IMR-90 (cell line): ENCODE measurements around the gene CSHL1. TPM values are rescaled to one million over a fixed set of nuclear protein-coding genes. Genes with fewer than 3 reads are reported as not detected.
A peak's percentile ranks its signal among the peaks of the same experiment; 100 is the strongest.
"Not testable (repeated sequence)": the region's sequence is repeated elsewhere in the genome, so short reads cannot be mapped to it uniquely, and the experiment has no call there.

Experiments
- ATAC-seq: fragments of 200-7000 bp; cut with Tn5 transposase; 2 replicates; pipeline ENCODE4 v1.9.1; 2020; ENCODE audit warnings: low read depth, mild to moderate bottlenecking, moderate library complexity
- BruUV-seq: library from RNA; stranded (reverse); fragments of 400-500 nt; replicated peaks from 2 replicates; lab custom pipeline; 2021; lab: Mats Ljungman, UMichigan
- CTCF ChIA-PET: fragments of 300-600 bp; formaldehyde crosslinking; extraction: SDS; loops from one replicate; lab custom pipeline; 2021; ENCODE audit warnings: antibody characterized with exemption; lab: Yijun Ruan, JAX
- POLR2A ChIA-PET: fragments of 300-600 bp; sonication (Branson Sonifier 250); formaldehyde crosslinking; loops from one replicate; lab custom pipeline; 2022; ENCODE audit warnings: antibody characterized with exemption; ENCODE audit not compliant: unreplicated experiment; lab: Charles Lee
- DNase-seq: peaks from one replicate; pipeline ENCODE4 v3.0.0; 2013
- H2AFZ ChIP-seq: replicated peaks from 2 replicates; pipeline ENCODE3; 2013; ENCODE audit warnings: low read length, mild to moderate bottlenecking; ENCODE audit not compliant: poor library complexity
- H2AK5ac ChIP-seq: 2 replicates; pipeline ENCODE4 v1.6.1; 2013; ENCODE audit warnings: low read depth, low read length, inconsistent platforms
- H2AK9ac ChIP-seq: replicated peaks from 2 replicates; pipeline ENCODE3; 2013; ENCODE audit warnings: mild to moderate bottlenecking, low read depth, low read length, moderate library complexity; ENCODE audit not compliant: poor library complexity
- H2BK120ac ChIP-seq: 2 replicates; pipeline ENCODE4 v1.6.1; 2013; ENCODE audit warnings: low read depth, low read length, inconsistent platforms
- H2BK15ac ChIP-seq: 3 replicates; pipeline ENCODE4 v1.6.1; 2013; ENCODE audit warnings: low read depth, low read length, inconsistent platforms
- H2BK20ac ChIP-seq: 2 replicates; pipeline ENCODE4 v1.6.1; 2013; ENCODE audit warnings: low read depth, mild to moderate bottlenecking, inconsistent platforms, low read length, moderate library complexity
- H2BK5ac ChIP-seq: 2 replicates; pipeline ENCODE4 v1.6.1; 2013; ENCODE audit warnings: mild to moderate bottlenecking, low read depth, low read length, inconsistent platforms; ENCODE audit not compliant: poor library complexity, severe bottlenecking
- H3K14ac ChIP-seq: replicated peaks from 2 replicates; pipeline ENCODE4 v1.6.1; 2013; ENCODE audit warnings: low read depth, low read length, inconsistent platforms
- H3K18ac ChIP-seq: 2 replicates; pipeline ENCODE4 v1.6.1; 2013; ENCODE audit warnings: low read depth, low read length, control low read depth
- H3K23ac ChIP-seq: 2 replicates; pipeline ENCODE4 v1.6.1; 2013; ENCODE audit warnings: low read depth, low read length, inconsistent platforms
- H3K27ac ChIP-seq: 2 replicates; pipeline ENCODE4 v1.5.1; 2013; ENCODE audit warnings: mild to moderate bottlenecking, control low read depth, low read length; ENCODE audit not compliant: insufficient read depth
- H3K27me3 ChIP-seq: 2 replicates; pipeline ENCODE4 v1.6.1; 2013; ENCODE audit warnings: low read length; ENCODE audit not compliant: control insufficient read depth, insufficient read depth
- H3K36me3 ChIP-seq: 2 replicates; pipeline ENCODE4 v1.6.1; 2013; ENCODE audit warnings: low read length, mixed read lengths; ENCODE audit not compliant: control insufficient read depth, insufficient read depth
- H3K4ac ChIP-seq: 2 replicates; pipeline ENCODE4 v1.6.1; 2013; ENCODE audit warnings: low read depth, low read length, inconsistent platforms
- H3K4me1 ChIP-seq: 2 replicates; pipeline ENCODE4 v1.6.1; 2013; ENCODE audit warnings: low read length, mixed read lengths; ENCODE audit not compliant: control insufficient read depth, insufficient read depth
- H3K4me2 ChIP-seq: 2 replicates; pipeline ENCODE4 v1.6.1; 2013; ENCODE audit warnings: low read depth, mild to moderate bottlenecking, control low read depth, low read length, moderate library complexity
- H3K4me3 ChIP-seq: 2 replicates; pipeline ENCODE4 v1.5.1; 2013; ENCODE audit warnings: low read depth, mild to moderate bottlenecking, control low read depth, low read length, moderate library complexity; ENCODE audit not compliant: insufficient read depth
- H3K56ac ChIP-seq: 2 replicates; pipeline ENCODE4 v1.6.1; 2013; ENCODE audit warnings: low read length, inconsistent platforms; ENCODE audit not compliant: insufficient read depth; ENCODE audit errors: extremely low read depth
- H3K79me1 ChIP-seq, 2 experiments: 2 replicates each; pipeline ENCODE4 v1.6.1; 2013; ENCODE audit warnings: low read length in 2 of 2, inconsistent platforms in 1 of 2, low read depth in 1 of 2
- H3K9ac ChIP-seq: 2 replicates; pipeline ENCODE4 v1.6.1; 2013; ENCODE audit warnings: low read depth, low read length, control low read depth
- H3K9me1 ChIP-seq: 2 replicates; pipeline ENCODE4 v1.6.1; 2013; ENCODE audit warnings: low read length, inconsistent platforms; ENCODE audit not compliant: insufficient read depth
- H3K9me3 ChIP-seq: 2 replicates; pipeline ENCODE4 v1.6.1; 2013; ENCODE audit warnings: low read length; ENCODE audit not compliant: control insufficient read depth, insufficient read depth
- H4K20me1 ChIP-seq: 2 replicates; pipeline ENCODE4 v1.6.1; 2013; ENCODE audit warnings: low read length, inconsistent platforms; ENCODE audit not compliant: insufficient read depth
- H4K5ac ChIP-seq: 2 replicates; pipeline ENCODE4 v1.6.1; 2013; ENCODE audit warnings: mild to moderate bottlenecking, low read depth, low read length, control low read depth
- H4K8ac ChIP-seq, 2 experiments: 2 replicates each; pipeline ENCODE4 v1.6.1; 2013; ENCODE audit warnings: low read depth in 2 of 2, low read length in 2 of 2, control low read depth in 1 of 2, inconsistent platforms in 1 of 2
- H4K91ac ChIP-seq: 2 replicates; pipeline ENCODE4 v1.6.1; 2013; ENCODE audit warnings: low read depth, low read length, inconsistent platforms; ENCODE audit not compliant: insufficient read depth
- WGBS, 2 experiments: methylation state at CpG; one replicate each; pipeline versions ENCODE4 v1.1.5 to v1.1.7; 2013; ENCODE audit warnings: missing lambda C conversion rate in 2 of 2; ENCODE audit not compliant: insufficient read length in 1 of 2; ENCODE audit errors: extremely low coverage in 2 of 2; 5-methylcytosine and 5-hydroxymethylcytosine counted together
- dilution Hi-C: fragments of 300-500 bp; cut with HindIII; formaldehyde crosslinking; loops from one replicate; pipeline ENCODE4 v1.14.3; 2018; ENCODE audit warnings: low sequenced_read_pairs; ENCODE audit not compliant: unreplicated experiment
- in situ Hi-C: fragments of 300-500 bp; cut with MboI; formaldehyde crosslinking; loops from 3 replicates; pipeline ENCODE4 v1.14.3; 2019; ENCODE audit warnings: low sequenced_read_pairs, inconsistent platforms, mixed read lengths
- intact Hi-C: fragments of 100-400 bp; cut with micrococcal nuclease; formaldehyde crosslinking; loops from 2 replicates; pipeline ENCODE4 v1.10.0; 2022
- polyA plus RNA-seq, 3 experiments: library from polyadenylated mRNA; depleted of rRNA; stranded (reverse); fragments of >200 nt; gene quantifications; 2 replicates each; pipeline ENCODE4 v1.2.3, GENCODE V29; 2012; ENCODE audit warnings: low replicate concordance in 1 of 3
- total RNA-seq: library from RNA; depleted of rRNA; stranded (reverse); fragments of >200 nt; gene quantifications from 2 replicates; pipeline ENCODE4 v1.2.3, GENCODE V29; 2012

CSHL1 gene
- total and polyA plus RNA-seq, 2 of the 4 experiments (the other 2 are of a cell fraction), result not detected

DNA sequence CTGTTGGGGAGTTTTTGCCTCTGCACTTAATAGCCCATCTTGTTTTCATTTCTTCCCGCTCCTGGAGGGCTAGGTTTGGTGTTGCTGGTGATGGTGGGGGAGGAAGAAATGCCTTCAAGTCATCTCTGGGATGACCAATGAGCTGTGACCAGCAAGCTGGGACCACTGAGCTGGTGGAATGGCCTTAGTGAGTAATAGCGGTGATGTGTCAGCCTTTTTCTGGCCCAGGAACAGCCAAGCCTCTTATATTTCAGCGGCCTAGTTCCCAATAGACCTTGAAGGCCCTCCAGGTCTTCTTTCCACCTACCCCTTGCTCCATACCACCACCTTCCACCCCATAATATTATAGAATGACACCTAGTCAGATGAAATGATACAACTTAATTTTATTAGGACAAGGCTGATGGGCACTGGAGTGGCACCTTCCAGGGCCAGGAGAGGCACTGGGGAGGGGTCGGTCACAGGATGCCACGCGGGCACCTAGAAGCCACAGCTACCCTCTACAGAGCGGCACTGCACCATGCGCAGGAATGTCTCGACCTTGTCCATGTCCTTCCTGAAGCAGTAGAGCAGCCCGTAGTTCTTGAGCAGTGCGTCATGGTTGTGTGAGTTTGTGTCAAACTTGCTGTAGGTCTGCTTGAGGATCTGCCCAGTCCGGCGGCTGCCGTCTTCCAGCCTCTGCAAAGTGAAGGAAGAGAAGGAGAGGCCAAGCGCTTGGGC lies 39.3 kb downstream of the CSHL1 start:
- H3K23ac ChIP-seq, dilution Hi-C loops, ATAC-seq, H2AK9ac ChIP-seq, H2BK120ac ChIP-seq, H2BK15ac ChIP-seq, H3K9ac ChIP-seq, H2BK20ac ChIP-seq, in situ Hi-C loops, H3K36me3 ChIP-seq, H4K20me1 ChIP-seq, H3K14ac ChIP-seq, H3K4me3 ChIP-seq, H2AFZ ChIP-seq, BruUV-seq, H4K91ac ChIP-seq, POLR2A ChIA-PET, H4K5ac ChIP-seq, H3K56ac ChIP-seq, H3K9me3 ChIP-seq, H3K4me1 ChIP-seq, H3K9me1 ChIP-seq, H2AK5ac ChIP-seq, intact Hi-C loops, H3K18ac ChIP-seq, CTCF ChIA-PET, H4K8ac ChIP-seq, H3K27ac ChIP-seq, H2BK5ac ChIP-seq, H3K4ac ChIP-seq, H3K4me2 ChIP-seq, H3K79me1 ChIP-seq: not testable (repeated sequence)
- WGBS, 2 experiments, result no CpG with 5 or more reads among the region's 15 CpGs
- peaks cover 10% of the 10 kb centered on the region for H3K27me3 ChIP-seq
- DNase-seq, result peak; percentile 23

DNA sequence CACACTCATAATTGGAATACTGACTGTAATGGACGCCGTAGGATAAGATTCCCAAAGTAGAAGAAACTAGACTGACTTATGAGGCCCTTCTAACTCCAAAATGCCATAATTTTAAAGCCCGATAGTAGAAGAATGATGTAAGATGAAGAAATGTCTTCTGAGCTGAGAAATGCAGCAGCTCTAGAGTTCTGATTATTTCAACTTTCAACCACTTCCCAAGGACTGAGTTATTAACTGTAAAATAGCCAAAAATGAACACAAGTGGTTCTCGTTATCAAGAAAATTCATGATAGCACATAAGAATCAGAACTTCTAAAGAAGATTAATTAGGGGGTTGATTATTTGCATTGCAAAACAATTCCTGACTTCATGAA lies 40.8 kb downstream of the CSHL1 start:
- dilution Hi-C loops, H3K79me1 ChIP-seq, BruUV-seq, H3K9ac ChIP-seq, H3K23ac ChIP-seq, H3K27me3 ChIP-seq, H2AFZ ChIP-seq, H2AK5ac ChIP-seq, ATAC-seq, H4K20me1 ChIP-seq, H2AK9ac ChIP-seq, H3K4me1 ChIP-seq, CTCF ChIA-PET, H3K27ac ChIP-seq, H3K9me1 ChIP-seq, H4K8ac ChIP-seq, H3K4me2 ChIP-seq, H3K9me3 ChIP-seq, in situ Hi-C loops, H3K56ac ChIP-seq, H3K4me3 ChIP-seq, H2BK5ac ChIP-seq, H4K91ac ChIP-seq, H3K18ac ChIP-seq, H2BK20ac ChIP-seq, H4K5ac ChIP-seq, H3K14ac ChIP-seq, POLR2A ChIA-PET, H2BK15ac ChIP-seq, H3K4ac ChIP-seq, H3K36me3 ChIP-seq, DNase-seq, intact Hi-C loops: not testable (repeated sequence)
- WGBS, 2 experiments, result no CpG with 5 or more reads among the region's 4 CpGs
- H2BK120ac ChIP-seq, result 0 out of 2 replicates have a peak overlapping the region, but pooled peaks have one; percentile 32
